ENCODE measurements around the gene MYO1B. TPM values are rescaled to one million over a fixed set of nuclear protein-coding genes. Genes with fewer than 3 reads are reported as not detected.

Gene MYO1B
- total and polyA plus RNA-seq, 2 experiments from 2014 or later, result 26.4 to 70.6 TPM

DNA sequence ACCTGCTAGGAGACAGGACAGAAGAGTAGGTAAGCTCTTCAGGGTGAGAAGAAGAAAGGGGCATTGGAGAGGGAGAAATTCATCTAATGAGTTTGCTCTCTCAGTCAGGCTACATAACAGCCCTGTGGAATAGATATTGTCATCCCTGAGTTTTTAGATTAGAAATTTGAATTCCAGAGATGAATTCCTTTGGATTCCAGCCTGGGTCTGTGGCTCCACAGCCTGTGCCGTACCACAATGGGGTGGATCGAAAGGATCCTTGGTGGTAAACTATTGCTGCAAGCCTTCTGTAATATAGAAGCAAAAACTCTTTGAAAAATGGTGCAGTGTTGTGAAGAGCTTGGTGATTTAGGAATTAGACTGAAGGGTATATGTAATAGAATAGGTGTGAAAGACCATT is 21.0 kb downstream of the MYO1B start (continued):
- TF ChIP-seq NANOG (IDR thresholded peaks at IDR 0.05; ENCODE audit: borderline replicate concordance), result no peak
- no peak for TF ChIP-seq EZH2phosphoT487 (IDR thresholded peaks at IDR 0.05; ENCODE audit: unreplicated experiment)
- TF ChIP-seq JUNB (IDR thresholded peaks at IDR 0.05; ENCODE audit: unreplicated experiment), result no peak
- TF ChIP-seq, protein P1, sequence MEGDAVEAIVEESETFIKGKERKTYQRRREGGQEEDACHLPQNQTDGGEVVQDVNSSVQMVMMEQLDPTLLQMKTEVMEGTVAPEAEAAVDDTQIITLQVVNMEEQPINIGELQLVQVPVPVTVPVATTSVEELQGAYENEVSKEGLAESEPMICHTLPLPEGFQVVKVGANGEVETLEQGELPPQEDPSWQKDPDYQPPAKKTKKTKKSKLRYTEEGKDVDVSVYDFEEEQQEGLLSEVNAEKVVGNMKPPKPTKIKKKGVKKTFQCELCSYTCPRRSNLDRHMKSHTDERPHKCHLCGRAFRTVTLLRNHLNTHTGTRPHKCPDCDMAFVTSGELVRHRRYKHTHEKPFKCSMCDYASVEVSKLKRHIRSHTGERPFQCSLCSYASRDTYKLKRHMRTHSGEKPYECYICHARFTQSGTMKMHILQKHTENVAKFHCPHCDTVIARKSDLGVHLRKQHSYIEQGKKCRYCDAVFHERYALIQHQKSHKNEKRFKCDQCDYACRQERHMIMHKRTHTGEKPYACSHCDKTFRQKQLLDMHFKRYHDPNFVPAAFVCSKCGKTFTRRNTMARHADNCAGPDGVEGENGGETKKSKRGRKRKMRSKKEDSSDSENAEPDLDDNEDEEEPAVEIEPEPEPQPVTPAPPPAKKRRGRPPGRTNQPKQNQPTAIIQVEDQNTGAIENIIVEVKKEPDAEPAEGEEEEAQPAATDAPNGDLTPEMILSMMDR (conservative IDR thresholded peaks at IDR 0.05; ENCODE audit: low read depth in 2 of 2), result no peak

DNA sequence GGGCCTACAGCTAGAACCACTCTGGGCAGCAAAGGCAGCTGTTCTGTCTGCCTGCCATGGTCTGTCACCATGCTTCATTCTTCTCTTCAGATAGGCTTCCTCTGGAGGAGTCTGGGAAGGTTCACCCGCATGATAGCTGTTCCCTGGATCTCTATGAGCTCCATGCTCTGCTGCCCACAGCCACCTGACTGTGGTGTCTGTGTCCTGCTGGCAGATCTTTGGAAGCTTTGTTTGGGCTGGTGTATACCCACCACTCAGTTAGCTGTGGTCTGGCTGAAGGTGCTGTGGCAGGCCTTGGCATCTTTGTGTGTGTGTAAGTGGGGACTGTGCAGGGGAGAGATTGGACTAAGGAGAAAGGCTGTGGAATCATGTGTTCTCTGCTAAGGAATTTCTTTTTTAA is 23.4 kb downstream of the MYO1B start:
- H3K27me3 ChIP-seq (ENCODE audit: insufficient read depth), result no peaks in the 10 kb centered on the region
- H4K20me1 ChIP-seq (replicated peaks; ENCODE audit: insufficient read depth), result peaks cover 48% of the 10 kb centered on the region
- H3K79me2 ChIP-seq (replicated peaks; ENCODE audit: insufficient read depth), result peaks cover 100% of the 10 kb centered on the region
- Mint-ChIP-seq H3K36me3 (ENCODE audit: low read depth) (no peaks in the 10 kb centered on the region), H3K4me1 (peaks cover 62% of the 10 kb centered on the region), H3K27me3 (ENCODE audit: insufficient read depth, low read depth, poor library complexity) (no peaks in the 10 kb centered on the region), H3K9me3 (no peaks in the 10 kb centered on the region), H3K27ac (no peak overlapping the region), H3K4me3 (no peak overlapping the region)
- no peak for ATAC-seq
- H3F3A ChIP-seq (replicated peaks; ENCODE audit: low read depth), result no peaks in the 10 kb centered on the region
- no peak overlapping the region for H3K27ac ChIP-seq (ENCODE audit: low read depth)
- no peaks in the 10 kb centered on the region for H3K9me2 ChIP-seq (ENCODE audit: insufficient read depth)
- H3K4me3 ChIP-seq, result no peak overlapping the region
- H3K4me2 ChIP-seq, result no peak overlapping the region
- H3K4me1 ChIP-seq (ENCODE audit: insufficient read depth), result peaks cover 50% of the 10 kb centered on the region
- no peak for DNase-seq (ENCODE audit: low spot score)
- no peak overlapping the region for H2AFZ ChIP-seq
- no peaks in the 10 kb centered on the region for H3K36me3 ChIP-seq (ENCODE audit: insufficient read depth)
- no peak for TF ChIP-seq JUNB (IDR thresholded peaks at IDR 0.05; ENCODE audit: unreplicated experiment)
- TF ChIP-seq, protein P2, sequence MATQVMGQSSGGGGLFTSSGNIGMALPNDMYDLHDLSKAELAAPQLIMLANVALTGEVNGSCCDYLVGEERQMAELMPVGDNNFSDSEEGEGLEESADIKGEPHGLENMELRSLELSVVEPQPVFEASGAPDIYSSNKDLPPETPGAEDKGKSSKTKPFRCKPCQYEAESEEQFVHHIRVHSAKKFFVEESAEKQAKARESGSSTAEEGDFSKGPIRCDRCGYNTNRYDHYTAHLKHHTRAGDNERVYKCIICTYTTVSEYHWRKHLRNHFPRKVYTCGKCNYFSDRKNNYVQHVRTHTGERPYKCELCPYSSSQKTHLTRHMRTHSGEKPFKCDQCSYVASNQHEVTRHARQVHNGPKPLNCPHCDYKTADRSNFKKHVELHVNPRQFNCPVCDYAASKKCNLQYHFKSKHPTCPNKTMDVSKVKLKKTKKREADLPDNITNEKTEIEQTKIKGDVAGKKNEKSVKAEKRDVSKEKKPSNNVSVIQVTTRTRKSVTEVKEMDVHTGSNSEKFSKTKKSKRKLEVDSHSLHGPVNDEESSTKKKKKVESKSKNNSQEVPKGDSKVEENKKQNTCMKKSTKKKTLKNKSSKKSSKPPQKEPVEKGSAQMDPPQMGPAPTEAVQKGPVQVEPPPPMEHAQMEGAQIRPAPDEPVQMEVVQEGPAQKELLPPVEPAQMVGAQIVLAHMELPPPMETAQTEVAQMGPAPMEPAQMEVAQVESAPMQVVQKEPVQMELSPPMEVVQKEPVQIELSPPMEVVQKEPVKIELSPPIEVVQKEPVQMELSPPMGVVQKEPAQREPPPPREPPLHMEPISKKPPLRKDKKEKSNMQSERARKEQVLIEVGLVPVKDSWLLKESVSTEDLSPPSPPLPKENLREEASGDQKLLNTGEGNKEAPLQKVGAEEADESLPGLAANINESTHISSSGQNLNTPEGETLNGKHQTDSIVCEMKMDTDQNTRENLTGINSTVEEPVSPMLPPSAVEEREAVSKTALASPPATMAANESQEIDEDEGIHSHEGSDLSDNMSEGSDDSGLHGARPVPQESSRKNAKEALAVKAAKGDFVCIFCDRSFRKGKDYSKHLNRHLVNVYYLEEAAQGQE (IDR thresholded peaks at IDR 0.05; ENCODE audit: unreplicated experiment), result no peak
- TF ChIP-seq ZNF114 (CRISPR knock-in tag; IDR thresholded peaks at IDR 0.05), result no peak
- TF ChIP-seq ZNF331 (CRISPR knock-in tag; IDR thresholded peaks at IDR 0.05; ENCODE audit: low read depth), result no peak
- no peak for TF ChIP-seq NANOG (IDR thresholded peaks at IDR 0.05; ENCODE audit: borderline replicate concordance)
- TF ChIP-seq, protein P3, sequence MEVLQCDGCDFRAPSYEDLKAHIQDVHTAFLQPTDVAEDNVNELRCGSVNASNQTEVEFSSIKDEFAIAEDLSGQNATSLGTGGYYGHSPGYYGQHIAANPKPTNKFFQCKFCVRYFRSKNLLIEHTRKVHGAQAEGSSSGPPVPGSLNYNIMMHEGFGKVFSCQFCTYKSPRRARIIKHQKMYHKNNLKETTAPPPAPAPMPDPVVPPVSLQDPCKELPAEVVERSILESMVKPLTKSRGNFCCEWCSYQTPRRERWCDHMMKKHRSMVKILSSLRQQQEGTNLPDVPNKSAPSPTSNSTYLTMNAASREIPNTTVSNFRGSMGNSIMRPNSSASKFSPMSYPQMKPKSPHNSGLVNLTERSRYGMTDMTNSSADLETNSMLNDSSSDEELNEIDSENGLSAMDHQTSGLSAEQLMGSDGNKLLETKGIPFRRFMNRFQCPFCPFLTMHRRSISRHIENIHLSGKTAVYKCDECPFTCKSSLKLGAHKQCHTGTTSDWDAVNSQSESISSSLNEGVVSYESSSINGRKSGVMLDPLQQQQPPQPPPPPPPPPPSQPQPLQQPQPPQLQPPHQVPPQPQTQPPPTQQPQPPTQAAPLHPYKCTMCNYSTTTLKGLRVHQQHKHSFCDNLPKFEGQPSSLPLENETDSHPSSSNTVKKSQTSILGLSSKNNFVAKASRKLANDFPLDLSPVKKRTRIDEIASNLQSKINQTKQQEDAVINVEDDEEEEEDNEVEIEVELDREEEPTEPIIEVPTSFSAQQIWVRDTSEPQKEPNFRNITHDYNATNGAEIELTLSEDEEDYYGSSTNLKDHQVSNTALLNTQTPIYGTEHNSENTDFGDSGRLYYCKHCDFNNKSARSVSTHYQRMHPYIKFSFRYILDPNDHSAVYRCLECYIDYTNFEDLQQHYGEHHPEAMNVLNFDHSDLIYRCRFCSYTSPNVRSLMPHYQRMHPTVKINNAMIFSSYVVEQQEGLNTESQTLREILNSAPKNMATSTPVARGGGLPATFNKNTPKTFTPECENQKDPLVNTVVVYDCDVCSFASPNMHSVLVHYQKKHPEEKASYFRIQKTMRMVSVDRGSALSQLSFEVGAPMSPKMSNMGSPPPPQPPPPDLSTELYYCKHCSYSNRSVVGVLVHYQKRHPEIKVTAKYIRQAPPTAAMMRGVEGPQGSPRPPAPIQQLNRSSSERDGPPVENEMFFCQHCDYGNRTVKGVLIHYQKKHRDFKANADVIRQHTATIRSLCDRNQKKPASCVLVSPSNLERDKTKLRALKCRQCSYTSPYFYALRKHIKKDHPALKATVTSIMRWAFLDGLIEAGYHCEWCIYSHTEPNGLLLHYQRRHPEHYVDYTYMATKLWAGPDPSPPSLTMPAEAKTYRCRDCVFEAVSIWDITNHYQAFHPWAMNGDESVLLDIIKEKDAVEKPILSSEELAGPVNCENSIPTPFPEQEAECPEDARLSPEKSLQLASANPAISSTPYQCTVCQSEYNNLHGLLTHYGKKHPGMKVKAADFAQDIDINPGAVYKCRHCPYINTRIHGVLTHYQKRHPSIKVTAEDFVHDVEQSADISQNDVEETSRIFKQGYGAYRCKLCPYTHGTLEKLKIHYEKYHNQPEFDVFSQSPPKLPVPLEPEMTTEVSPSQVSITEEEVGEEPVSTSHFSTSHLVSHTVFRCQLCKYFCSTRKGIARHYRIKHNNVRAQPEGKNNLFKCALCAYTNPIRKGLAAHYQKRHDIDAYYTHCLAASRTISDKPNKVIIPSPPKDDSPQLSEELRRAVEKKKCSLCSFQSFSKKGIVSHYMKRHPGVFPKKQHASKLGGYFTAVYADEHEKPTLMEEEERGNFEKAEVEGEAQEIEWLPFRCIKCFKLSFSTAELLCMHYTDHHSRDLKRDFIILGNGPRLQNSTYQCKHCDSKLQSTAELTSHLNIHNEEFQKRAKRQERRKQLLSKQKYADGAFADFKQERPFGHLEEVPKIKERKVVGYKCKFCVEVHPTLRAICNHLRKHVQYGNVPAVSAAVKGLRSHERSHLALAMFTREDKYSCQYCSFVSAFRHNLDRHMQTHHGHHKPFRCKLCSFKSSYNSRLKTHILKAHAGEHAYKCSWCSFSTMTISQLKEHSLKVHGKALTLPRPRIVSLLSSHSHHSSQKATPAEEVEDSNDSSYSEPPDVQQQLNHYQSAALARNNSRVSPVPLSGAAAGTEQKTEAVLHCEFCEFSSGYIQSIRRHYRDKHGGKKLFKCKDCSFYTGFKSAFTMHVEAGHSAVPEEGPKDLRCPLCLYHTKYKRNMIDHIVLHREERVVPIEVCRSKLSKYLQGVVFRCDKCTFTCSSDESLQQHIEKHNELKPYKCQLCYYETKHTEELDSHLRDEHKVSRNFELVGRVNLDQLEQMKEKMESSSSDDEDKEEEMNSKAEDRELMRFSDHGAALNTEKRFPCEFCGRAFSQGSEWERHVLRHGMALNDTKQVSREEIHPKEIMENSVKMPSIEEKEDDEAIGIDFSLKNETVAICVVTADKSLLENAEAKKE (CRISPR knock-in tag; IDR thresholded peaks at IDR 0.05), result no peak
- no peak for TF ChIP-seq EZH2 (IDR thresholded peaks at IDR 0.05; ENCODE audit: low read depth, unreplicated experiment)
- TF ChIP-seq, protein P1 (conservative IDR thresholded peaks at IDR 0.05; ENCODE audit: low read depth in 2 of 2), result no peak
- TF ChIP-seq, protein P4, sequence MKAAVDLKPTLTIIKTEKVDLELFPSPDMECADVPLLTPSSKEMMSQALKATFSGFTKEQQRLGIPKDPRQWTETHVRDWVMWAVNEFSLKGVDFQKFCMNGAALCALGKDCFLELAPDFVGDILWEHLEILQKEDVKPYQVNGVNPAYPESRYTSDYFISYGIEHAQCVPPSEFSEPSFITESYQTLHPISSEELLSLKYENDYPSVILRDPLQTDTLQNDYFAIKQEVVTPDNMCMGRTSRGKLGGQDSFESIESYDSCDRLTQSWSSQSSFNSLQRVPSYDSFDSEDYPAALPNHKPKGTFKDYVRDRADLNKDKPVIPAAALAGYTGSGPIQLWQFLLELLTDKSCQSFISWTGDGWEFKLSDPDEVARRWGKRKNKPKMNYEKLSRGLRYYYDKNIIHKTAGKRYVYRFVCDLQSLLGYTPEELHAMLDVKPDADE (IDR thresholded peaks at IDR 0.05), result no peak
